ENCODE results near the gene NPHP1.

GRCh38 chr2:110216803-110217202 is 12.0 kb upstream of the NPHP1 start:
- TF ChIP-seq GATA2 (IDR thresholded peaks at IDR 0.05; ENCODE audit: low read depth, low read length) (no peak), GATA3 (IDR thresholded peaks at IDR 0.05; ENCODE audit: low read depth, low read length) (no peak)
